Stimulated activated CD8-positive, alpha-beta memory T cell treated with anti-CD3 and anti-CD28 coated beads, Interleukin-7, amount 100 ng/mL, for 4 hours (primary cell): ENCODE data around the gene ZNF778.
"Not testable (repeated sequence)": the region's sequence is repeated elsewhere in the genome, so short reads cannot be mapped to it uniquely, and the experiment has no call there.

Experiments
- DNase-seq, 2 donors: peaks; one replicate each; pipeline ENCODE4 v3.0.0-alpha.2; 2020; ENCODE audit warnings: low read depth in 2 of 2

Gene ZNF778

DNA sequence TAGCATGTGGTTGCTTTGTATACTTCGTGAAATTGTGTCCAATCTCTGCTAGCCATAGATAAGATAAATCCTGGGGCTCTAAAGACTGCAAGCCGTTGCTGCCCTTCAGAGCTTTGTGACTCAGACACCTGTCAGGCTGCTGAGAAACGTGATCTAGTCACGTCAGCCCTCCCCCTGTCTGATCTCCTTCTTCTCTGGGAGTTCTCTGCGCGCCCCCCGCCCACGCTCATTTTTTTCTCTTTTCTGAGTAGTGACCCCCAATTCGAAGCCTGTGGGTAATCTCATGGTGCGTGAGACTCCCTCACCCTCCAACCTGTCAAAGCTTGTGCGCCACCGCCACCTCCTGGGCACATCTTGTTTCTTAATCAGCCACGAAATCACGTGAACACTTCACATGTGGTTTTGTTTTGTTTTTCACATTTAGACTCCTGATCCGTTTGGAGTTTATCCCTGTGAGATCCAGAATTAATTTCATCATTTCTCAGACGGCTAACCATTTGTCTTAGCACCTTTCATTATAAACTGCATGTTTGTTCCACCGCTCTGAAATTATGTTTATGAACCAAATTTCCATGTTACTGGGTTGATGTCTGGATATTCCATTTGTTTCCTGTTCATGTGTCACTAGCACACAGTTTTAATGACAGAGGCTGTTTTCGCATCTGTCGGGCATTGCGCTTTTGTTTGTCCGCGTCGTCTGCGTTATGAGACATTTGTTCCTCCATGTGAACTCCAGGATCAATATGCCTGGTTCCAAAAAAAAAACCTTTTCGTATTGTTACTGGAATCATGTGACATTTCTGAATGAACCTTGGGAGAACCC lies 977 bp upstream of the ZNF778 start:
- DNase-seq = peak; percentile 86 to 89

DNA sequence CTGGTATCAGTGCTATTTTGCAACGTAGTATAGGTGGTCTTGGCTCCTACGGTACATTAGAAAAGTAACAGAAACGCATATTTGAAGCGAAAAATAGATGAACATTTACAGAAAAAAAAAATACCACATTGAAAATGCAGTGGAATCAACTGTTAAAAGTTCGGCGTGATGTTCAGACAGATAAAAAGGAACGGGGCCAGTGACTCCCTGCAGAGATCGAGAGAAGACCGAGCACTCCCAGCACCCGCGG lies 440 bp upstream of the ZNF778 start:
- DNase-seq = no peak

DNA sequence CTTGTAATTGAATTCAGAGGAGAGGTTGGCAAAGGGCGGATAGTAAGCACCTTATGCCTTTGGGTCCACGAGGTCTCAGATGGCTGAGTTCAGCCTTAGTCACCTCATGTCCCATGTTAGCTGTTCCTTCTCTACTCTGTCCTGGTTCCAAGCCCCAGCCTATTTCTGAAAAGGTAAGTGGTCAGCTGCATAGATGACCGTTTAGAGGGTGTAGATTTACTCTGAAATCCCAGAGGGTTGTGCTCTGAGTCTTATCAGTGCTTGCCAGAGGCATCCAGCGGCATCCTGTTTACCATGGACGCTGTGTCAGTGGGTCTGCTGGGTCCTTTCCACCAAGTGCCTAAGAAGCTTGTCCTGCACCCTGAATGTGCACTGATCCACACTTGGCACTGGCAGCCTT lies 1.9 kb downstream of the ZNF778 start:
- no peak for DNase-seq

DNA sequence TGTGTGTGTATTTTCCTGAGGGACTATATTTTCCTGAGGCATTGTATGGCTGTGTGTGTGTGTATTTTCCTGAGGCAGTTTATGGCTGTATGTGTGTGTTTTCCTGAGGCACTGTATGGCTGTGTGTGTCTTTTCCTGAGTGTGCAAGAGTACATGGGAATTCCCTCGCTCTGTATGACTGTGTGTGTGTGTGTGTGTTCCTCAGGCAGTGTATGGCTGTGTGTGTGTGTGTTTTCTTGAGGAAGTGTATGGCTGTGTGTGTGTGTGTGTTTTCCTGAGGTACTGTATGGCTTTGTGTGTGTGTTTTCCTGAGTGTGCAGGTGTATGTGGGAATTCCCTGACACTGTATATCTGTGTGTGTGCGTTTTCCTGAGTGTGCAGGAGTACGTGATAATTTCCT lies 4.1 kb downstream of the ZNF778 start:
- DNase-seq = no peak

DNA sequence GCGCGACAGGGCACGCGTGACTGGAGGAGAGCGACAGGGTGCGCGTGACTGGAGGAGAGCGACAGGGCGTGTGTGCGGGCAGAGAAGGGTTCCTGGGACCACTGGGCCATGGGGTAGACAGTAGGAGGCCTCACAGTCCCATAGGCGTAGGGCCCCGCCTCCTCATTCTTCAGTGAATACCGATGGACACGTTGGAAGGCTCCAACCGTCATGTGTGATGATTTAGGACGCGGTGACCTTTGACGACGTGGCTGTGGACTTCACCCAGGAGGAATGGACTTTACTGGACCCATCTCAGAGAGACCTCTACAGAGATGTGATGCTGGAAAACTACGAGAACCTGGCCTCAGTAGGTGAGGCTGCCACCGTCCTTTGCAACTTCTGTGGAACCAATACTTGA lies 5.4 kb downstream of the ZNF778 start:
- no peak for DNase-seq

DNA sequence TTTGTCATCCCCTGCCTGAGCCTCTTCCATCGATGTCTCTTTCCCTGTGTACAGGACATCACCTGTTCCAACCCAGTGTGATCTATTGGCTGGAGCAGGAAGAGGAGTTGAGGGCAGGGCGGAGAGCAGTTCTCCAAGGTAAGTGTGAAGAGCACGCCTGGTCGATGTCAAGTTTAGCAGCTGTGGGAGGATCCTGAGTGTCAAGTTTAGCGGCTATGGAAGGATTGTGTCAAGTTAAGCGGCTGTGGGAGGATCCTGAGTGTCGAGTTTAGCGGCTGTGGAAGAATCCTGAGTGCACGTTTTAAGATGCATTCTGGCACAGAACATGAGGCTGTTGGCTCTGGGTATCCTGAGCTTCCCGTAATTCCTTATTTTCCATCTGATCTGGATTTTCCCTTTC lies 7.2 kb downstream of the ZNF778 start:
- DNase-seq = no peak

DNA sequence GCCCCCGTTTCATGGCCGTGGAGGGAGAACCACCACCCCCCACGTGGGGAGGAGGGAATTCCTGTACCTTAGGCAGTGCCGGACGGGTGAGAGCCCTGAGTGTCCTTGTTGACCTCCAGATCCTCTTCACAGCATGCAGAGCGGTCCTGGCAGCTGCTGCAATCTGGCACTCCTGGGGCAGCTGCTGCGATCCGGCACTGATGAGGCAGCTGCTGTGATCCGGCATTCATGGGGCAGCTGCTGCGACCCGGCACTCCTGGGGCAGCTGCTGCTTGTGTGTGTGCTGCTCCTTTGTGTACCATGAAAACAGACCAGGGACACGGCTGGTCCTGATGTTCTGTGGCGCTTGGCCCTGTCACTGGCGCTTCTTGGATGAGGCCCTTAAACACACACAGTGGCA lies 12.8 kb downstream of the ZNF778 start:
- no peak for DNase-seq

DNA sequence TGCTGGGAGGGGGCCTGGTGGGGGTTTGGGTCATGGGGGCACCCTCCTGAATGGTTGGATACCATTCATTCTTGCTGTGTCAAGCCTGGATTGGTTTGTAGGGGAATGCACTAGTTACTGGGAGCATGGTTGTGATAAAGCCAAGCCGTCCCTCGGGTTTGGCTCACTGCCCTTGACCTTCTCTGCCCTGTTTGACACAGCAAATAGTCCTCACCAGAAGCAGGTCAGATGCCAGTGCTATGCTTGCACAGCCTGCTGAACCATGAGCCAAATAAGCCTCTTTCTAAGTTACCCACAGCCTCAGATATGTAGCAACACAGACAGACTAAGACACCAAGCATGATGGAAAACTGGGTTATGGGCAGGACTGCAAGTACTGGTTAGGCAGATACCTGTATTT lies 14.6 kb downstream of the ZNF778 start:
- DNase-seq = no peak

DNA sequence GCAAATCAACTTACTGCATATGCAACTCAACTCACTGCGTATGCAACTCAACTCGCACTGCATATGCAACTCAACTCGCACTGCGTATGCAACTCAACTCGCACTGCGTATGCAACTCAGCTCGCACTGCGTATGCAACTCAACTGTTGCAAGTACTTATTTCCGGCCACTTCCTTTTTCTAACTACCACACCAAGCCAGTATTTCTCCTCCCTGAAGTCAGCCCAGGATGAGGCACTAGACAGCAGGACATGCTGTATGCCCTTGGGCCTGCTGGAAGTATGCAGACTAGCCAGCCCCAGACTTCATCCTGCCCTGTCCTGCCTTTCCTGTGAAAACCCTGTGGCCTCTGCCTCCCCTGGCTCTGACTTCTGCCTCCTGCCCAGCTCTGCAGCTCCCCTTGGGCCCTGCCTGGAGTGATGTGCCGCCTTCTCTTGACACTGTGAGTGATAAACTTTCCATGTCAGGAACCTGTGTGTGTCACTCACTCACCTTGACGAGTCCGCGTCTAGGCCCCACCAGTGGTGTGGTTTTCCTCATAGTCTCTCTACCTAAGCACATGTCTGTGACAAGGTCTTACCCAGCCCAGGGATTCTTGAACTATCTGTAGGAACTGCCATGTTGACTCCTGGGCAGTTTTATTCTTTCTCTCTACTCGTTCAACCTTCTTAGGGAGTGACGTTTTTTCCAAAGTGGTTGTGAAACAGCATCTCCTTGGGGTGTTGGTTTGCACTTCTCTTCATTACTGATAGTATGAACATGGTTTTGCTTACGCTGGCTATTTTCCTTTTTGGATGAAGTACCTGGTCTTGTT lies 16.4 kb downstream of the ZNF778 start:
- DNase-seq = no peak

DNA sequence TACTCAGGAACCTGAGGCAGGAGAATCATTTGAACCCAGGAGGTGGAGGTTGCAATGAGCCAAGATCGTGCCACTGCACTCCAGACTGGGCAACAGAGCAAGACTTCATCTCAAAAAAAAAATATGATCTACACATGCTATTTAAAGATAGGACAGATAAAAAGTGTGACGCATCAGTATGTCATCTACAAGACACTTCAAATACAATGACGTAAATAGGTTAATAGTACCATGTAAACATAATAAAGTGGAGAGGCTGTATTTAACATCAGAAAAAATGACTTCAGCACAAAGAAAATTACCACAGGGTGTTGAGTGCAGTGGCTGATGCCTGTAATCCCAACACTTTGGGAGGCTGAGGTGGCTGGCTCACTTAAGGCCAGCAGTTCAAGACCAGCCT lies 20.2 kb downstream of the ZNF778 start:
- no peak for DNase-seq

DNA sequence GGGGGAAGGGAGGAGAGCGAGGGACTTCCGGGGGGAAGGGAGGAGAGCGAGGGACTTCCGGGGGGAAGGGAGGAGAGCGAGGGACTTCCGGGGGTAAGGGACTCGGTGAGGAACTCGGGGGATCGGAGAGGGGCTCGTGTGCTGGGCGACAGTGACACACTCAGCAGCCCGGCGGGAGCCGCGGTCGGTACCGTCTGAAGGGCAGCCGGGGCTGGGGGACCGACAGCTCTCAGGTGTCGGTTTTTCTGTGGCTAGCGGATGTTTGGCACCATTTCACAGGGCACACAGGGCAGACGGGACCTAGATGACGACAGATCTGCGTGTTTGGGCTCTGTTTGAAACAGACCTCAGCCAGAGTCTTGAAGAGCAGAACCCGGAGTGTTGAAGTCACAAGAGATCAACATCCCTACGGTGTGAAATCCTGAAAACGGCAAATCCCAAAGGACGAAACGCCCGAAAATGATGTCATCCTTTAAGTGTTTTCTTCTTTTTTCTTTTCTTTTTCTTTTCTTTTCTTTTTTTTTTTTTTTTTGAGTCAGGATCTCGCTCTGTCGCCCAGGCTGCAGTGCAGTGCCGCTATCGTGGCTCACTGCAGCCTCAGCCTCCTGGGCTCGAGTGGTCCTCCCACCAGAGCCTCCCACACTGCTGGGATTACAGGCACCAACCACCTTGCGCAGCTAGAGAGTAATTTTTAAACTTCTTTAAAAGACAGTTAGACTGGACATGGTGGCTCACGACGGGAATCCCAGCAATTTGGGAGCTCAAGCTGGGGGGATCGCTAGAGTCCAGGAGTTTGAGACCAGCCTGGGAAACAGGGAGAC lies 23.9 kb downstream of the ZNF778 start:
- peak; percentile 61 to 72 for DNase-seq

DNA sequence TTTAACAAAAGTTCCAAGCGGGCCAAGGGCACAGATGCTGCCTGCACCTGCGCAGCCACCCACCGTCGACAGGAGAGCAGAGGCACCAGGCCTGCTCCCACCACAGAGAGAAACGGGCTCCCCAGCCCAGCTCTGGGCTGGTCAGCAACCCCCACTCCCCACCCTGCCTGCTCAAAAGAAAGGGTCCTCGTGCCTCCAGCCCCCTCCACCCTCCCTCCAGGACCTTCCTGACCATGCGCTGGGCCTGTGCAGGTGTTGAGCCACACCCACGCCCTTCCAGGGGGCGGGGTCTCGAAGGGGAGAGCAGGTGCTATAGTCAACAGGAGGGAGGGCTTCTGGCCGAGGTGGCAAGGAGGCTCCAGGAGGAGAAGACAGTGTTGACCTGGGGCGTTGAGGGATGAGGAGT lies 25.3 kb downstream of the ZNF778 start:
- DNase-seq = no peak

DNA sequence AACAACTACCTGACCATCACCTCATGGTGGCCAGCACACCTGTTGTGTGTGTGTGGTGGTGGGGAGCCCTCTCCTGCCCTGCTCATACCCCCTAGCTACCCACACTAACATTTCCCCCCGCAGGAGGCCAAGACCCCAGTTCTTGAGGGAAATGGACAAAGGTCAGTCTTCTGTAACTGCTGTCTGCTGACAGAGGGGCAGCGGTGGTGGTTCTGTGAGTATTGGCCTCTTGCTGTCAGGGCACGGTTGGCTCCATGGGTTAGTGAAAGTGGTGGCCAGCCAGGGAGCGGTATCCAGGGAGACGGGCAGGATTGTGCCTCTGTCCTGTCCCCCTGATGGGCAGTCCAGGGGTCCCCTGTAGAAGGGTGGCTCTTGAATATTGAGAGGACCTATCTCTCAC lies 26.2 kb downstream of the ZNF778 start:
- no peak for DNase-seq

DNA sequence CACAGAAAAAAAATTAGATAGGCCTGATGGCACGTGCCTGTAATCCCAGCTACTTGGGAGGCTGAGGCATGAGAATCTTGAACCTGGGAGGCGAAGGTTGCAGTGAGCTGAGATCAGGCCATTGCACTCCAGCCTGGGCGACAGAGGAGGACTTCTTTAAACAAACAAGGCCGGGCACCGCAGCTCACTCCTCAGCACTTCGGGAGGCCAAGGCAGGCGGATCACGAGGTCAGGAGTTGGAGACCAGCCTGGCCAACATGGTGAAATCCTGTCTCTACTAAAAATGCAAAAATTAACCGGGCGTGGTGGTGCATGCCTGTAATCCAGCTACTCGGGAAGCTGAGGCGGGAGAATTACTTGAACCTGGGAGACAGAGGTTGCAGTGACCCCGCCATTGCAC lies 26.8 kb downstream of the ZNF778 start:
- not testable (repeated sequence) for DNase-seq

DNA sequence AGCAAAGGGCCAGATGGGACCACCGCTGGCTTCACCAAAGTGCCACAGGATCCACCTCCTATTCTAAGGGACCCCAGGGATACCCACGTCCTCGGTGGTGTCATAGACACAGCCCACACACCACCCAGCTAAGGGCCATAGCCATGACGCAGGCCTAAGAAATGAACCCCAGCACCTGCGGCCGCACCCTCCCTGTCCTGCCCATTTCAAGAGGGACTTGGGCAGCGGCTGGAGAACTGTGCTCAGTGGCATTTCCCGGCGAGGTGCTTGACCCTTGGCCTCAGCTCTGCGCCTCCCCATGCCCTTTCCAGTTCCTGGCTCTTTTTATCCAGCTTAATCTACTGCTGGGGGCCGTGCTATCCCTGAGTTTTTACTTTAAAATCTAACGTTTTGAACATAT lies 27.3 kb downstream of the ZNF778 start:
- no peak for DNase-seq

DNA sequence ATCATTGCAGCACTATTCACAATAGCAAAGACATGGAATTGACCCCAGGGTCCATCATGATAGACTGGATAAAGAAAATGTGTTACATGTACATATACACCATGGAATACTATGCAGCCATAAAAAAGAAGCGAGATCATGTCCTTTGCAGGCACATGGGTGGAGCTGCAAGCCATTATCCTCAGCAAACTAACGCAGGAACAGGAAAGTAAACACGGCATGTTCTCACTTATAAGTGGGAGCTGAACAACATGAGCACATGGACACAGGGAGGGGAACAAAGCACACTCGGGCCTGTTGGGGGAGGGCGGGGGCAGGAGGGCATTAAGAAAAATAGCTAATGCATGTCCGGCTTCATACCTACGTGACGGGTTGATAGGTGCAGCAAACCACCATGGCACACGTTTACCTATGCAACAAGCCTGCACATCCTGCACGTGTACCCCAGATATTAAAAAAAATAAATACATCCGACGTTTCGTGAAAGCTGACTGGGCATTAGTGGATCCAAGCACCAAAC lies 28.9 kb downstream of the ZNF778 start:
- DNase-seq = no peak

DNA sequence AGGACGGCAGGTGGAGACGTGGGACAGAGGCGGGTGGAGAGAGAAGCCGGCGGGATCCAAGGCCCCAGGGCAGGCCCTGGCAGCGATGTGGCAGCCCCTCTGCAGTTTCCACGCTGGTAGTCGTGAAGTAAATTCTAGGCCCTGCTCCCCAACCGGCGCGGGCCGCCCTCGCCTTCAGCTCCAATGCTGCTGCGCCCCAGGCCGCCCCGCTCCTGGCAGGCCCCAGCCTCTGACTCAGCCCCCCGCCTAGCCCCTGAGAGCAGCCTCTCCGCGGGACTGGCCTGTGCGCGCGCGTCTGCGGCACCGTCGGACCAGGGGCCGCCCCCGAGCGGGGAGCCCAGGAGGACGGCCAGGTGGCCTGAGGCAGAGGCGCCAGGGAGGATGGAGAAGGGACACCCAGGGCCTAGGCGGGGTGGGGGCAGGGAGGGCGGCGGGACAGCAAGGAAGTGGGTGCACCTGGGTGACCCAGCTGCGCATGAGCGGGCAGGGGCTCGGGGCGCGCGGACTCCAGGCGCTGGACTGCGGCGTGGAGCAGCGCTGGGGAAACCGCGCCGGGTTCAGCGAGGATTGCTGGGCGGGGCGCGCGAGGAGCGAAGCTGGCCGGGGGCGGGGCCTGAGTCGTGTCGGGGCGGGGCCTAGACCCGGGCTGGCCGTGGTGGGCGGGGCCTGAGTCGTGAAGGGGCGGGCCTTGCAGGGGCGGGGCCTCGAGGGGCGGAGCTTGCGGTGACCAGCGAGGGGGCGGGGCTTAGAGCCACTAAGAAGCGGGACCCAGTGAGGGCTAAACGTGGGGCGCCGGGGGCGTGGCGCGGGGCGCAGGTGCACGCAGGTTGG lies 29.6 kb downstream of the ZNF778 start:
- peak; percentile 88 to 90 for DNase-seq

DNA sequence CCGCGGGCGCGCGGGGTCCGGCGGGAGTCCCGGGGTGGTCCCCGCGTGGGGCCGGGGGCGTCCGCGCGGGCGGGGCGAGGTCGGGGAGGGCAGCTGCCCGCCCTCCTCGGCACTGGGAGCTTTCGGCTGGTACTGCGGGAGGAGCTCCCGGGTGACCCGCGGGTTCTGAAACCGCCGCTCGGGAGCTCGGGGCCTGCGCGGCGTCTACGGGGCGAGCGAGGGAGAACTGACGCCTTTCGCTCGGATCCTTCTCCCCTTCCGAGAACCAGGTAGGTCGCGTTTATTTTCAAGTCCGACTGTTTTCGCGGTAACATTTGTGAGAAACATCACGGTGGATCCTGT lies 30.2 kb downstream of the ZNF778 start:
- DNase-seq = not testable (repeated sequence)

DNA sequence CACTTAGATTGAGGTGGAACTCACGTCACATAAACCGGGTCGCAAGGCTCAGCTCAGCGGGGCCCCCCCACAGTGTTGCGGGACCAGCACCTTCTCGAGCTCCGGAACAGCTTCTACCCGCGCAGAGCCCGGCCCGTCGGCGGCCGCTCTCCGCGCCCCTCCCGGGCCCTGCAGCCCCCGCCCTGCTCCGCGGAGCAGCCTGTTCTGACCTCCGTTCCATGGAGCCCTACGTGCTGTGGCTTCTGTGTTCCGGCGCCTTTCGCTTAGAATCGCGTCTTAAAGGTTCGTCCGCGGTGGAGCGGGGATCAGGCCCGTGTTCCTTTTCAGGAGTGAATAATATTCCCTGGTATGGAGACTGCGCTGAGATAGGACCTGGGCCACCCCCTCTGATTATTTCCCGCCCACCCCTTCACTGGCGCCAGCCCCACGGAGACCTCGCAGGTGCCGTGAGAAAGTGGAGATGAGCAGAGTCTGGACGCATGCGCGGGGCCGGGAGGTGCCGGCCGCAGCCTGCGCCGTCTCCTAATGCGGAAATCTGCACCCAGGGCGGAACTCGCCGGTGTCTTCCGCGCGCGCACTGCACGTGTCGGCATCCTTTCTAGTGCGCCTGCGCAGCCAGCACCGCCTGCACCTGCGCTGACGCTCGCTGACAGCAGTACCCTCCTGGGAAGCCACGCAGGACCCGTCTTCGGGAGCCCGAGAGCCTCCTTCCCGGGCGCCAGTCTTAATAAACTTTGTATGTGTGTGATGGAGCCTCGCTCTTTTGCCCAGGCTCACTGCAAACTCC lies 30.9 kb downstream of the ZNF778 start:
- DNase-seq = no peak

DNA sequence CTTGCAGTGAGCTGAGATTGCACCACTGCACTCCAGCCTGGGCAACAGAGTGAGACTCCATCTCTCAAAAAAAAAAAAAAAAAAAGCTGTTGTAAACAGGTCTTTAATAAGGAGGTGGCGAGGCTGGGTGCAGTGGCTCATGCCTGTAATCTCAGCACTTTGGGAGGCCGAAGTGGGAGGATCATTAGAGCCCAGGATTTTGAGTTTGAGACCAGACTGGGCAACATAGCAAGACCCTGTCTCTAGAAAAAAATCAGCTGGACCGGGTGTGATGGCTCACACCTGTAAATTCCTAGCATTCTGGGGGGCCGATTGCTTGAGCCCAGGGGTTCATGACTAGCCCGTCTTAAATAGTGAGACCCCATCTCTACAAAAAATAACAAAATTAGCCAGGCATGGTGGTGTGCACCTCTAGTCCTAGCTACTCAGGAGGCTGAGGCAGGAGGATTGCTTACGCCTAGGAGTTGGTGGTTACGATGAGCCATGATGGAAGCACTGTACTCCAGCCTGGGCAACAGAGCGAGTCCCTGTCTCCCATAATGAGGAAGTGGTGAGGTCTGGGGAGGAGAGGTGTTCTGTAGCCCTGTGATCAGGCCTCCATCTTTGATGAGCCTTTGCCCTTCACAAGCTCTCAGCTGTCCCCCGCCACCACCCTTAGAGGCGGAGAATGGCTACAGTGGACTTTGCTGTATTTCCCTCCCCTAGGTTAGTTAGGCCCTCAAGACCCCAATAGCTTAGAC lies 36.2 kb downstream of the ZNF778 start:
- no peak for DNase-seq
